ENCODE measurements around the gene IGFBP4. TPM values are rescaled to one million over a fixed set of nuclear protein-coding genes. Genes with fewer than 3 reads are reported as not detected.

The IGFBP4 gene
- total and polyA plus RNA-seq, 10 of the 15 experiments (the other 5 are each of a cell fraction or from before 2014, with no cell fraction given) = 2.4 to 22.3 (median 6.6) TPM

DNA sequence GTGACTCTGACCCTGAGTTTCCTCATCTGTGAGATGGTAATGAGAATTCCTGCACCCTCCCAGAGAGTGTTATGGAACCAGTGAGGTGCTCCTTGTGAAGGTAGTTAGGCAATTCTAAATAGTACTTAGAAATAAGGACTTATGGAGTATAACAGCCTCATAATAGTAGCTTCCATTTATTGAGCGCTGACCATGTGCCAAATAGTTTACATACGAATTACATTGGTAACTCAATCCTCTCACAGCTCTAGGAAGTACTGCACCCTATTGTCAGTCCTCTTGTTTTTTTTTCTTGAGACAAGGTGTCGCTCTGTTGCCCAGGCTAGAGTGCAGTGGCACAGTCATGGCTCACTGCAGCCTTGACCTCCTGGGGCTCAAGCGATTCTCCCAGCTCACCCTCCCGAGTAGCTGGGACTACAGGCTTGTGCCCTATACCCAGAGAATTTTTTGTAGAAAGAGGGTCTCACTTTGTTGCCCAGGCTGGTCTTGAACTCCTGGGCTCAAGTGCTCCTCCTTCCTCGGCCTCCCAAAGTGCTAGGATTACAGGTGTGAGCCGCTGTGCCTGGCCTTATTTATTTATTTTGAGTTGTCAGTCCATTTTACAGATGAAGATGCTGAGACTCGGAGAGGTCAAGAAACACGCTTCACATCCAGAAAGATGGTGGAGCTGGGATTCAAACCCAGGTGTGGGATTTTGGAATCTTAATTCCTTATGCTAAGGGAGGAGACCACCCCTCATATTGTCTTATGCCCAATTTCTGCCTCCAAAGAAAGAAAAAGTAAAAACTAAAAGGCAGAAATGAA is 55.2 kb downstream of the IGFBP4 start:
- H4K20me1 ChIP-seq (ENCODE audit: control insufficient read depth, insufficient read depth) = no peaks in the 10 kb centered on the region
- ATAC-seq (no peak), DNase-seq (ENCODE audit: low read depth, low spot score) (no peak), FAIRE-seq (no peak)
- H3K27me3 ChIP-seq (replicated peaks in 1 of 2; ENCODE audit: control insufficient read depth in 2 of 2, insufficient read depth in 2 of 2, low read length in 1 of 2) = peaks cover 0 to 9% of the 10 kb centered on the region in 2 experiments; a peak in 2 of 4 replicates
- no TSS peak for BruUV-seq (replicated peaks)
- H3K4me1 ChIP-seq (ENCODE audit: control insufficient read depth, insufficient read depth, low read length) = no peaks in the 10 kb centered on the region
- 15% methylated on average over 9 of the region's 9 CpGs for WGBS (ENCODE audit: insufficient coverage, insufficient replicate concordance, low lambda C conversion rate, missing lambda C conversion rate)
- ChIA-PET CTCF (interaction anchor here (0.5 to 1.4 kb wide), 6 partner anchors 21 to 424 kb away, joined by 3 to 7 read pairs (median 5); no protein-coding TSS in a partner anchor), RAD21 (ENCODE audit: unreplicated experiment) (interaction anchor here (0.8 to 1.0 kb wide), 2 partner anchors 11 to 35 kb away, joined by 3 to 4 read pairs; no protein-coding TSS in a partner anchor), SMC1A (ENCODE audit: uncharacterized antibody, unreplicated experiment) (interaction anchor here (1.0 to 1.2 kb wide), 3 partner anchors 23 to 43 kb away, joined by 3 to 4 read pairs (median 3); no protein-coding TSS in a partner anchor), POLR2A (interaction anchor here (0.6 to 1.3 kb wide), 3 partner anchors 9 to 26 kb away, joined by 3 read pairs; no protein-coding TSS in a partner anchor)
- H2AFZ ChIP-seq (ENCODE audit: control insufficient read depth, low read depth, low read length) = no peak overlapping the region
- H3K9ac ChIP-seq (ENCODE audit: control insufficient read depth, insufficient read depth, low read length) = no peak overlapping the region
- in situ Hi-C loops (cut with MboI) = no loop called here
- intact Hi-C loops (cut with micrococcal nuclease; ENCODE audit: unreplicated experiment) = no loop called here
- no peak overlapping the region for H3K27ac ChIP-seq (ENCODE audit: control insufficient read depth, insufficient read depth)
- H3K9me3 ChIP-seq (replicated peaks; ENCODE audit: control insufficient read depth, insufficient read depth, low read length) = no peaks in the 10 kb centered on the region
- H3K4me2 ChIP-seq (ENCODE audit: control insufficient read depth, insufficient read depth) = no peak overlapping the region
- H3K36me3 ChIP-seq (ENCODE audit: control insufficient read depth in 2 of 2, insufficient read depth in 2 of 2, low read length in 1 of 2) = no peaks in the 10 kb centered on the region
- no peaks in the 10 kb centered on the region for H3K79me2 ChIP-seq (ENCODE audit: control insufficient read depth, insufficient read depth, low read length)
- no peak overlapping the region for H3K4me3 ChIP-seq
- TF ChIP-seq EGR1 (IDR thresholded peaks at IDR 0.05; ENCODE audit: borderline replicate concordance in 1 of 2, low read depth in 2 of 2, low read length in 2 of 2) (no peak), CEBPB (IDR thresholded peaks at IDR 0.05; ENCODE audit: borderline replicate concordance in 1 of 2, low read depth in 2 of 2, low read length in 2 of 2) (no peak), ZNF274 (IDR thresholded peaks at IDR 0.05; ENCODE audit: insufficient read depth, insufficient read length) (no peak), MXI1 (IDR thresholded peaks at IDR 0.05; ENCODE audit: low read depth, low read length) (no peak), SMAD5 (IDR thresholded peaks at IDR 0.05; ENCODE audit: low read depth) (no peak), HDGF (IDR thresholded peaks at IDR 0.05) (no peak), STAT1 (conservative IDR thresholded peaks at IDR 0.05) (no peak), STAT3 (IDR thresholded peaks at IDR 0.05; ENCODE audit: low read depth, low read length) (no peak)
- TF ChIP-seq, protein P1, sequence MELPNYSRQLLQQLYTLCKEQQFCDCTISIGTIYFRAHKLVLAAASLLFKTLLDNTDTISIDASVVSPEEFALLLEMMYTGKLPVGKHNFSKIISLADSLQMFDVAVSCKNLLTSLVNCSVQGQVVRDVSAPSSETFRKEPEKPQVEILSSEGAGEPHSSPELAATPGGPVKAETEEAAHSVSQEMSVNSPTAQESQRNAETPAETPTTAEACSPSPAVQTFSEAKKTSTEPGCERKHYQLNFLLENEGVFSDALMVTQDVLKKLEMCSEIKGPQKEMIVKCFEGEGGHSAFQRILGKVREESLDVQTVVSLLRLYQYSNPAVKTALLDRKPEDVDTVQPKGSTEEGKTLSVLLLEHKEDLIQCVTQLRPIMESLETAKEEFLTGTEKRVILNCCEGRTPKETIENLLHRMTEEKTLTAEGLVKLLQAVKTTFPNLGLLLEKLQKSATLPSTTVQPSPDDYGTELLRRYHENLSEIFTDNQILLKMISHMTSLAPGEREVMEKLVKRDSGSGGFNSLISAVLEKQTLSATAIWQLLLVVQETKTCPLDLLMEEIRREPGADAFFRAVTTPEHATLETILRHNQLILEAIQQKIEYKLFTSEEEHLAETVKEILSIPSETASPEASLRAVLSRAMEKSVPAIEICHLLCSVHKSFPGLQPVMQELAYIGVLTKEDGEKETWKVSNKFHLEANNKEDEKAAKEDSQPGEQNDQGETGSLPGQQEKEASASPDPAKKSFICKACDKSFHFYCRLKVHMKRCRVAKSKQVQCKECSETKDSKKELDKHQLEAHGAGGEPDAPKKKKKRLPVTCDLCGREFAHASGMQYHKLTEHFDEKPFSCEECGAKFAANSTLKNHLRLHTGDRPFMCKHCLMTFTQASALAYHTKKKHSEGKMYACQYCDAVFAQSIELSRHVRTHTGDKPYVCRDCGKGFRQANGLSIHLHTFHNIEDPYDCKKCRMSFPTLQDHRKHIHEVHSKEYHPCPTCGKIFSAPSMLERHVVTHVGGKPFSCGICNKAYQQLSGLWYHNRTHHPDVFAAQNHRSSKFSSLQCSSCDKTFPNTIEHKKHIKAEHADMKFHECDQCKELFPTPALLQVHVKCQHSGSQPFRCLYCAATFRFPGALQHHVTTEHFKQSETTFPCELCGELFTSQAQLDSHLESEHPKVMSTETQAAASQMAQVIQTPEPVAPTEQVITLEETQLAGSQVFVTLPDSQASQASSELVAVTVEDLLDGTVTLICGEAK (IDR thresholded peaks at IDR 0.05; ENCODE audit: borderline replicate concordance) = no peak
- TF ChIP-seq, protein P2, sequence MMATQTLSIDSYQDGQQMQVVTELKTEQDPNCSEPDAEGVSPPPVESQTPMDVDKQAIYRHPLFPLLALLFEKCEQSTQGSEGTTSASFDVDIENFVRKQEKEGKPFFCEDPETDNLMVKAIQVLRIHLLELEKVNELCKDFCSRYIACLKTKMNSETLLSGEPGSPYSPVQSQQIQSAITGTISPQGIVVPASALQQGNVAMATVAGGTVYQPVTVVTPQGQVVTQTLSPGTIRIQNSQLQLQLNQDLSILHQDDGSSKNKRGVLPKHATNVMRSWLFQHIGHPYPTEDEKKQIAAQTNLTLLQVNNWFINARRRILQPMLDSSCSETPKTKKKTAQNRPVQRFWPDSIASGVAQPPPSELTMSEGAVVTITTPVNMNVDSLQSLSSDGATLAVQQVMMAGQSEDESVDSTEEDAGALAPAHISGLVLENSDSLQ (IDR thresholded peaks at IDR 0.05) = no peak
- TF ChIP-seq, protein P3, sequence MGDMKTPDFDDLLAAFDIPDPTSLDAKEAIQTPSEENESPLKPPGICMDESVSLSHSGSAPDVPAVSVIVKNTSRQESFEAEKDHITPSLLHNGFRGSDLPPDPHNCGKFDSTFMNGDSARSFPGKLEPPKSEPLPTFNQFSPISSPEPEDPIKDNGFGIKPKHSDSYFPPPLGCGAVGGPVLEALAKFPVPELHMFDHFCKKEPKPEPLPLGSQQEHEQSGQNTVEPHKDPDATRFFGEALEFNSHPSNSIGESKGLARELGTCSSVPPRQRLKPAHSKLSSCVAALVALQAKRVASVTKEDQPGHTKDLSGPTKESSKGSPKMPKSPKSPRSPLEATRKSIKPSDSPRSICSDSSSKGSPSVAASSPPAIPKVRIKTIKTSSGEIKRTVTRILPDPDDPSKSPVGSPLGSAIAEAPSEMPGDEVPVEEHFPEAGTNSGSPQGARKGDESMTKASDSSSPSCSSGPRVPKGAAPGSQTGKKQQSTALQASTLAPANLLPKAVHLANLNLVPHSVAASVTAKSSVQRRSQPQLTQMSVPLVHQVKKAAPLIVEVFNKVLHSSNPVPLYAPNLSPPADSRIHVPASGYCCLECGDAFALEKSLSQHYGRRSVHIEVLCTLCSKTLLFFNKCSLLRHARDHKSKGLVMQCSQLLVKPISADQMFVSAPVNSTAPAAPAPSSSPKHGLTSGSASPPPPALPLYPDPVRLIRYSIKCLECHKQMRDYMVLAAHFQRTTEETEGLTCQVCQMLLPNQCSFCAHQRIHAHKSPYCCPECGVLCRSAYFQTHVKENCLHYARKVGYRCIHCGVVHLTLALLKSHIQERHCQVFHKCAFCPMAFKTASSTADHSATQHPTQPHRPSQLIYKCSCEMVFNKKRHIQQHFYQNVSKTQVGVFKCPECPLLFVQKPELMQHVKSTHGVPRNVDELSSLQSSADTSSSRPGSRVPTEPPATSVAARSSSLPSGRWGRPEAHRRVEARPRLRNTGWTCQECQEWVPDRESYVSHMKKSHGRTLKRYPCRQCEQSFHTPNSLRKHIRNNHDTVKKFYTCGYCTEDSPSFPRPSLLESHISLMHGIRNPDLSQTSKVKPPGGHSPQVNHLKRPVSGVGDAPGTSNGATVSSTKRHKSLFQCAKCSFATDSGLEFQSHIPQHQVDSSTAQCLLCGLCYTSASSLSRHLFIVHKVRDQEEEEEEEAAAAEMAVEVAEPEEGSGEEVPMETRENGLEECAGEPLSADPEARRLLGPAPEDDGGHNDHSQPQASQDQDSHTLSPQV (IDR thresholded peaks at IDR 0.05) = no peak
- TF ChIP-seq, protein P4, sequence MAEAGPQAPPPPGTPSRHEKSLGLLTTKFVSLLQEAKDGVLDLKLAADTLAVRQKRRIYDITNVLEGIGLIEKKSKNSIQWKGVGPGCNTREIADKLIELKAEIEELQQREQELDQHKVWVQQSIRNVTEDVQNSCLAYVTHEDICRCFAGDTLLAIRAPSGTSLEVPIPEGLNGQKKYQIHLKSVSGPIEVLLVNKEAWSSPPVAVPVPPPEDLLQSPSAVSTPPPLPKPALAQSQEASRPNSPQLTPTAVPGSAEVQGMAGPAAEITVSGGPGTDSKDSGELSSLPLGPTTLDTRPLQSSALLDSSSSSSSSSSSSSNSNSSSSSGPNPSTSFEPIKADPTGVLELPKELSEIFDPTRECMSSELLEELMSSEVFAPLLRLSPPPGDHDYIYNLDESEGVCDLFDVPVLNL (IDR thresholded peaks at IDR 0.05; ENCODE audit: low read depth, low read length) = no peak
